C4-2B (cell line): ENCODE measurements around the gene CCT8L2.
"Not testable (repeated sequence)": the region's sequence is repeated elsewhere in the genome, so short reads cannot be mapped to it uniquely, and the experiment has no call there.

Experiments
- H3K27ac ChIP-seq: fragments of 450-650 bp; 2 replicates; pipeline ENCODE4 v1.5.1; 2017
- ZFX ChIP-seq: fragments of 450-650 bp; IDR thresholded peaks from 2 replicates; pipeline ENCODE4 v1.6.1; 2017
- TF ChIP-seq, protein P1 (sequence below): fragments of 450-650 bp; conservative IDR thresholded peaks from 2 replicates; pipeline ENCODE4 v1.5.1; 2017; ENCODE audit warnings: mild to moderate bottlenecking

Gene CCT8L2

DNA sequence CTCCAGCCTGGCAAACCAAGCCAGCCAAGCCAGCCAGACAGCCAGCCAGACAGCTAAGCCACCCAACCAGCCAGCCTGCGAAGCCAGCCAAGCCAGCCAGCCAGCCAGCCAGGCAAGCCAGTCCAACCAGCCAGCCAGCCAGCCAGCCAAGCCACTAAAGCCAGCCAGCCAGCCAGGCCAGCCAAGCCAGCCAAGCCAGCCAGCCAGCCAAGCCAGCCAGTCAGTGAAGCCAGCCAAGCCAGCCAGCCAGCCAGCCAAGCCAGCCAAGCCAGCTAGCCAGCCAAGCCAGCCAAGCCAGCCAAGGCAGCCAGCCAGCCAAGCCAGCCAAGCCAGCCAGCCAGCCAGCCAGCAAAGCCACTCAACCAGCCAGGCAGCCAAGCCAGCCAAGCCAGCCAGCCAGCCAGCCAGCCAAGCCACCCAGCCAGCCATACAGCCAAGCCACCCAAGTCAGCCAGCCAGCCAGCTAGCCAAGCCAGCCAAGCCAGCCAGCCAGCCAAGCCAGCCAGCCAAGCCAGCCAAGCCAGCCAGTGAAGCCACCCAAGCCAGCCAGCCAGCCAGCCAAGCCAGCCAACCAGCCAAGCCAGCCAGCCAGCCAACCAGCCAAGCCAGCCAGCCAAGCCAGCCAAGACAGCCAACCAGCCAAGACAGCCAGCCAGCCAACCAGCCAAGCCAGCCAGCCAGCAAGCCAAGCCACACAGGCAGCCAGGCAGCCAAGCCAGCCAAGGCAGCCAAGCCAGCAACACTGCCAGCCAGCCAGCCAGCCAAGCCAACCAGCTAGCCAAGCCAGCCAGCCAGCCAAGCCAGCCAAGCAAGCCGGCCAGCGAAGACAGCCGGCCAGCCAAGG, 29.7 kb downstream of the CCT8L2 start:
- H3K27ac ChIP-seq: no peak overlapping the region
- TF ChIP-seq ZFX: no peak
- TF ChIP-seq, protein P1, sequence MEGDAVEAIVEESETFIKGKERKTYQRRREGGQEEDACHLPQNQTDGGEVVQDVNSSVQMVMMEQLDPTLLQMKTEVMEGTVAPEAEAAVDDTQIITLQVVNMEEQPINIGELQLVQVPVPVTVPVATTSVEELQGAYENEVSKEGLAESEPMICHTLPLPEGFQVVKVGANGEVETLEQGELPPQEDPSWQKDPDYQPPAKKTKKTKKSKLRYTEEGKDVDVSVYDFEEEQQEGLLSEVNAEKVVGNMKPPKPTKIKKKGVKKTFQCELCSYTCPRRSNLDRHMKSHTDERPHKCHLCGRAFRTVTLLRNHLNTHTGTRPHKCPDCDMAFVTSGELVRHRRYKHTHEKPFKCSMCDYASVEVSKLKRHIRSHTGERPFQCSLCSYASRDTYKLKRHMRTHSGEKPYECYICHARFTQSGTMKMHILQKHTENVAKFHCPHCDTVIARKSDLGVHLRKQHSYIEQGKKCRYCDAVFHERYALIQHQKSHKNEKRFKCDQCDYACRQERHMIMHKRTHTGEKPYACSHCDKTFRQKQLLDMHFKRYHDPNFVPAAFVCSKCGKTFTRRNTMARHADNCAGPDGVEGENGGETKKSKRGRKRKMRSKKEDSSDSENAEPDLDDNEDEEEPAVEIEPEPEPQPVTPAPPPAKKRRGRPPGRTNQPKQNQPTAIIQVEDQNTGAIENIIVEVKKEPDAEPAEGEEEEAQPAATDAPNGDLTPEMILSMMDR: no peak

DNA sequence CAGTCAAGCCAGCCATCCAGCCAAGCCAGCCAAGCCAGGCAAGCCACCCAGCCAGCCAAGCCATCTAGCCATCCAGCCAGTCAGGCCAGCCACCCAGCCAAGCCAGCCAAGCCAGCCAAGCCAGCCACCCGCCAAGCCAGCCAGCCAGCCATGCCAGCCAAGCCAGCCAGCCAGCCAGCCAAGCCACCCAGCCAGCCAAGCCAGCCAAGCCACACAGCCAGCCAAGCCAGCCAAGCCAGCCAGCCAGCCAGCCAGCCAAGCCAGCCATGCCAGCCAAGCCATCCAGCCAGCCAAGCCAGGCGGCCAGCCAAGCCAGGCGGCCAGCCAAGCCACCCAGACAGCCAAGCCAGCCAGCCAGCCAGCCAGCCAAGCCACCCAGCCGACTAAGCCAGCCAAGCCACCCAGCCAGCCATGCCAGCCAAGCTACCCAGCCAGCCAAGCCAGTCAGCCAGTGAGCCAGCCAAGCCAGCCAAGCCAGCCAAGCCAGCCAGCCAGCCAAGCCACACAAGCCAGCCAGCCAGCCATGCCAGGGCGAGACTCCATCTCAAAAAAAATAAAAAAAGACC, 31.4 kb downstream of the CCT8L2 start:
- H3K27ac ChIP-seq: not testable (repeated sequence)

DNA sequence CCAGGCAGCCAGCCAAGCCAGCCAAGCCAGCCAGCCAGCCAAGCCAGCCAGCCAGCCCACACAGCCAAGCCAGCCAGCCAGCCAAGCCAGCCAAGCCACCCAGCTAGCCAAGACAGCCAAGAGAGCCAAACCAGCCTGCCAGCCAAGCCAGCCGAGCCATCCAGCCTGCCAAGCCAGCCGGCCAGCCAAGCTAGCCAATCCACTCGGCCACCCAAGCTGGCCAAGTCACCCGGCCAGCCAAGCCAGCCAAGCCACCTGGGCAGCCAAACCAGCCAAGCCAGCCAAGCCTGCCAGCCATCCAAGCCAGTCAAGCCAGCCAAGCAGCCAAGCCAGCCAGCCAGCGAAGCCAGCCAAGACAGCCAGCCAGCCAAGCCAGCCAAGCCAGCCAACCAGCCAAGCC, 32.0 kb downstream of the CCT8L2 start:
- not testable (repeated sequence) for H3K27ac ChIP-seq

DNA sequence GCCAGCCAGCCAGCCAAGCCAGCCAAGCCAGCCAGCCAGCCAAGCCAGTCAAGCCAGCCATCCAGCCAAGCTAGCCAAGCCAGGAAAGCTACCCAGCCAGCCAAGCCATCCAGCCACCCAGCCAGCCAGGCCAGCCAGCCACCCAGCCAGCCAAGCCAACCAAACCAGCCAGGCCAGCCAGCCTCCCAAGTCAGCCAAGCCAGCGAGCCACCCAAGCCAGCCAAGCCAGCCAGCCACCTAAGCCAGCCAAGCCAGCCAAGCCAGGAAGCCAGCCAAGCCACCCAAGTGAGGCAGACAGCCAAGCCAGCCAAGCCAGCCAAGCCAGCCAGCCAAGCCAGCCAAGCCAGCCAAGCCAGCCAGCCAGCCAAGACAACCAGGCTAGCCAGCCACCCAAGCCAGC, 32.6 kb downstream of the CCT8L2 start:
- H3K27ac ChIP-seq: not testable (repeated sequence)

DNA sequence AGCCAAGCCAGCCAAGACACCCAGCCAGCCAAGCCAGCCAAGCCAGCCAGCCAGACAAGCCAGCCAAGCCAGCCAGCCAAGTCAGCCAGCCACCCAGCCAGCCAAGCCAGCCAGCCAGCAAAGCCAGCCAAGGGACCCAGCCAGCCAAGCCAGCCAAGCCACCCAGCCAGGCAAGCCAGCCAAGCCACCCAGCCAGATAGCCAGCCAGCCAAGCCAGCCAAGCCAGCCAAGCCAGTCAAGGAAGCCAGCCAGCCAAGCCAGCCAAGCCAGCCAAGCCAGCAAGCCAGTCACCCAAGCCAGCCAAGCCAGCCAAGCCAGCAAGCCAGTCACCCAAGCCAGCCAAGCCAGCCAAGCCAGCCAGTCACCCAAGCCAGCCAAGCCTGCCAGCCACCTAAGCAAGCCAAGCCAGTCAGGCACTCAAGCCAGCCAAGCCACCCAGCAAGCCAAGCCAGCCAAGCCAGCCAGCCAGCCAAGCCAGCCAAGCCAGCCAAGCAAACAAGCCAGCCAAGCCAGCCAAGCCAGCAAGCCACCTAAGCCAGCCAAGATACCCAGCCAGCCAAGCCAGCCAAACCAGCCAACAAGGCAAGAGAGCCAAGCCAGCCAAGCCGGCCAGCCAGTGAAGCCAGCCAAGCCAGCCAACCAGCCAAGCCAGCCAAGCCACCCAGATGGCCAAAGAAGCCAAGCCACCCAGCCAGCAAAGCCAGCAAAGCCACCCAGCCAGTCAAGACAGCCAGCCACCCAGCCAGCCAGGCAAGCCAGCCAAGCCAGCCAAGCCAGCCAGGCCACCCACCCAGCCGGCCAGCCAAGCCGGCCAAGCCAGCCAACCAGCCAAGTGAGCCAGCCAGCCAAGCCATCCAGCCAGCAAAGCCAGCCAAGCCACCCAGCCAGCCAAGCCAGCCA, 33.3 kb downstream of the CCT8L2 start:
- H3K27ac ChIP-seq: no peak overlapping the region
- no peak for TF ChIP-seq ZFX
- TF ChIP-seq, protein P1: no peak

DNA sequence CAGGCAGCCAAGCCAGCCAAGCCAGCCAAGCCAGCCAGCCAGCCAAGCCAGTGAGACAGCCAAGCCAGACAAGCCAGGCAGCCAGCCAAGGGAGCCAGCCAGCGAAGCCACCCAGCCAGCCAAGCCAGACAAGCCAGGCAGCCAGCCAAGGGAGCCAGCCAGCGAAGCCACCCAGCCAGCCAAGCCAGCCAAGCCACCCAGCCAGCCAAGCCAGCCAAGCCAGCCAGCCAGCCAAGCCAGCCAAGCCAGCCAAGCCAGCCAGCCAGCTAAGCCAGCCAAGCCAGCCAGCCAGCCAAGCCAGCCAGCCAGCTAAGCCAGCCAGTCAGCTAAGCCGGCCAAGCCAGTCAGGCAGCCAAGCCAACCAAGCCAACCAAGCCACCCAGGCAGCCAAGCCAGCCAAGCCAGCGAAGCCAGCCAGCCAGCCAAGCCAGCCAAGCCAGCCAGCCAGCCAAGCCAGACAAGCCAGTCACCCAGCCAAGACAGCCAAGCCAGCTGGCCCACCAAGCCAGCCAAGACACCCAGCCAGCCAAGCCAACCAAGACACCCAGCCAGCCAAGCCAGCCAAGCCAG, 34.1 kb downstream of the CCT8L2 start:
- H3K27ac ChIP-seq: not testable (repeated sequence)

DNA sequence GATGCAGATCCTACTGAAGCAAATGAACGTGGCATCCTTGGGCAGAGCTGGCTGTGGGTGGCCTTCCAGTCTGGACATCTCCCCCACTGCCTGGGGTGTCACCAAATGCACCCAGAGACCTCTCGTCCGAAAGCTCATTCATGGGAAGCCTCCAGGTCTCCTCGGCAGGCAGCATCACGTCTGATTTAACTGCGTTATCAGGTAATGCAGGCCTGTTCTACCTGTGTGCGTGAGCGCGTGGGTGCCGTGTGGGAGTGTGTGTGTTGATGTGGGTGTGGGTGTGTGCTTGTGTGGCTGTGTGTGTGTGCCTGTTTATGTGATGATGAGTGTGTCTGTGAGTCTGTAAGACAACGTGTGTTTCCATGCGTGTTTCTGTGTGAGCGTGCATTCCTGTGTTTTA, 35.1 kb downstream of the CCT8L2 start:
- not testable (repeated sequence) for H3K27ac ChIP-seq

DNA sequence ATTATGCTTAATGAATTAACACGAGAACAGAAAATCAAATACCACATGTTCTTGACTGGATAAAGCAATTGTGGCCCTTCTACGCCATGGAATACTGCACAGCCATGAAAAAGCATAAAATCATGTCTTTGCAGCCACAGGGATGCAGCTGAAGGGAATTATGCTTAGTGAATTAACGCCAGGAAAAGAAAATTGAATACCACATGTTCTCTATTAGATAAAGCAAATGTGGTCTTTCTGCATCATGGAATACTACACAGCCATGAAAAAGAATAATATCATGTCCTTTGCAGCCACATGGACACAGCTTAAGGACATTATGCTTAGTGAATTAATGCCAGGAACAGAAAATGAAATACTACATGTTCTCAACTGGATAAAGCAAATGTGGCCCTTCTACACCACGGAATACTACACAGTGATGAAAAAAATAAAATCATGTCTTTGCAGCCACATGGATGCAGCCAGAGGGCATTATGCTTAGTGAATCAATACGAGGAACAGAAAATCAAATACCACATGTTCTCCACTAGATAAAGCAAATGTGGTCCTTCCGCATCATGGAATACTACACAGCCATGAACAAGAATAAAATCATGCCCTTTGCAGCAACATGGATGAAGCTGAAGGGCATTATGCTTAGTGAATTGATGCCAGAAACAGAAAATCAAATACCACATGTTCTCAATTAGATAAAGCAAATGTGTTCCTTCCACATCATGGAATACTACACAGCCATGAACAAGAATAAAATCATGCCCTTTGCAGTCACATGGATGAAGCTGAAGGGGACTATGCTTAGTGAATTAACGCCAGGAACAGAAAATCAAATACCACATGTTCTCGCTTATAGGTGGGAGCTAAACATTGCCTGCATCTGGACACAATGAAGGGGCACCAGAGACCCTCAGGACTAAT, 37.3 kb downstream of the CCT8L2 start:
- H3K27ac ChIP-seq: not testable (repeated sequence)

DNA sequence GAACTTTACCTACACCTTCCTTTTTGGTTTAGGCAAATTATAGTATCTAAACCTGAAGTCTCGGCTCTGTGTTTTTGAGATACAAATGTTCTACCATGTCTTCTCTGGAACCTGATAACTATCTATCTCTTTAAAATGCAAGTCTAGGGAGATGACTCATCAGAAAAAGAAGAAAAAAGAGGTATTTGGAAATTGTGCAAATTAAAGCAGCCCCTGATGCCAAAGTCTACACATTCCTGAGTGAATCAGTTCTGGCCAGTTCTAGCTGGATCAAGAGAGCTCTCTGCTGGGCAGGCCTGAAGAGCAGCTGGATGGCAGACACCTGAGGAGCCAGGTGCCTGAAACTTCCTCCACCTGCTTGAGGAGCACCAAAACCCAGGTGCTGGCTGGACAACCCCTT, 49.3 kb downstream of the CCT8L2 start:
- not testable (repeated sequence) for H3K27ac ChIP-seq
